ENCODE data around the gene NACC1. TPM values are rescaled to one million over a fixed set of nuclear protein-coding genes. Genes with fewer than 3 reads are reported as not detected.
"Not testable (repeated sequence)": the region's sequence is repeated elsewhere in the genome, so short reads cannot be mapped to it uniquely, and the experiment has no call there.

NACC1 gene
- total RNA-seq, 1 experiment from 2014 or later = 55.9 TPM

- DNase-seq (ENCODE audit: unreplicated experiment) = no peak
- no peaks in the 10 kb centered on the region for H3K27me3 Mint-ChIP-seq (ENCODE audit: insufficient read depth, unreplicated experiment)
- BruUV-seq (replicated peaks) = no TSS peak
- intact Hi-C loops (cut with micrococcal nuclease) = no loop called here
- H3K36me3 Mint-ChIP-seq (ENCODE audit: insufficient read depth, unreplicated experiment) = no peaks in the 10 kb centered on the region
- TF ChIP-seq, protein P1, sequence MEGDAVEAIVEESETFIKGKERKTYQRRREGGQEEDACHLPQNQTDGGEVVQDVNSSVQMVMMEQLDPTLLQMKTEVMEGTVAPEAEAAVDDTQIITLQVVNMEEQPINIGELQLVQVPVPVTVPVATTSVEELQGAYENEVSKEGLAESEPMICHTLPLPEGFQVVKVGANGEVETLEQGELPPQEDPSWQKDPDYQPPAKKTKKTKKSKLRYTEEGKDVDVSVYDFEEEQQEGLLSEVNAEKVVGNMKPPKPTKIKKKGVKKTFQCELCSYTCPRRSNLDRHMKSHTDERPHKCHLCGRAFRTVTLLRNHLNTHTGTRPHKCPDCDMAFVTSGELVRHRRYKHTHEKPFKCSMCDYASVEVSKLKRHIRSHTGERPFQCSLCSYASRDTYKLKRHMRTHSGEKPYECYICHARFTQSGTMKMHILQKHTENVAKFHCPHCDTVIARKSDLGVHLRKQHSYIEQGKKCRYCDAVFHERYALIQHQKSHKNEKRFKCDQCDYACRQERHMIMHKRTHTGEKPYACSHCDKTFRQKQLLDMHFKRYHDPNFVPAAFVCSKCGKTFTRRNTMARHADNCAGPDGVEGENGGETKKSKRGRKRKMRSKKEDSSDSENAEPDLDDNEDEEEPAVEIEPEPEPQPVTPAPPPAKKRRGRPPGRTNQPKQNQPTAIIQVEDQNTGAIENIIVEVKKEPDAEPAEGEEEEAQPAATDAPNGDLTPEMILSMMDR (IDR thresholded peaks at IDR 0.05; ENCODE audit: unreplicated experiment) = no peak
- ChIA-PET POLR2A (interaction anchor here (1.2 to 1.6 kb wide), 3 partner anchors 12 to 24 kb away, joined by 3 to 9 read pairs (median 3); no protein-coding TSS in a partner anchor), CTCF (interaction anchor here (0.6 to 1.2 kb wide), 5 partner anchors 37 to 211 kb away, joined by 3 to 4 read pairs (median 3); no protein-coding TSS in a partner anchor)
- H3K27ac Mint-ChIP-seq (ENCODE audit: low read depth, unreplicated experiment) = no peak overlapping the region
- peaks cover 8% of the 10 kb centered on the region for H3K4me1 Mint-ChIP-seq (ENCODE audit: insufficient read depth, unreplicated experiment)
- H3K4me3 Mint-ChIP-seq (ENCODE audit: unreplicated experiment) = no peak overlapping the region
- H3K9me3 Mint-ChIP-seq (ENCODE audit: unreplicated experiment) = no peaks in the 10 kb centered on the region
Observed at GRCh38 chr19:13176345-13176744, 58.3 kb downstream of the NACC1 start.

GRCh38 chr19:13177584-13177983 is 59.5 kb downstream of the NACC1 start:
- intact Hi-C loops (cut with micrococcal nuclease); H3K4me1 Mint-ChIP-seq (ENCODE audit: insufficient read depth, unreplicated experiment); H3K27ac Mint-ChIP-seq (ENCODE audit: low read depth, unreplicated experiment); H3K27me3 Mint-ChIP-seq (ENCODE audit: insufficient read depth, unreplicated experiment); H3K36me3 Mint-ChIP-seq (ENCODE audit: insufficient read depth, unreplicated experiment); BruUV-seq (replicated peaks); DNase-seq (ENCODE audit: unreplicated experiment); H3K9me3 Mint-ChIP-seq (ENCODE audit: unreplicated experiment); H3K4me3 Mint-ChIP-seq (ENCODE audit: unreplicated experiment); POLR2A ChIA-PET: not testable (repeated sequence)
- CTCF ChIA-PET = interaction anchor here (0.7 to 1.0 kb wide), 3 partner anchors 8 to 106 kb away, joined by 3 read pairs; no protein-coding TSS in a partner anchor

DNA sequence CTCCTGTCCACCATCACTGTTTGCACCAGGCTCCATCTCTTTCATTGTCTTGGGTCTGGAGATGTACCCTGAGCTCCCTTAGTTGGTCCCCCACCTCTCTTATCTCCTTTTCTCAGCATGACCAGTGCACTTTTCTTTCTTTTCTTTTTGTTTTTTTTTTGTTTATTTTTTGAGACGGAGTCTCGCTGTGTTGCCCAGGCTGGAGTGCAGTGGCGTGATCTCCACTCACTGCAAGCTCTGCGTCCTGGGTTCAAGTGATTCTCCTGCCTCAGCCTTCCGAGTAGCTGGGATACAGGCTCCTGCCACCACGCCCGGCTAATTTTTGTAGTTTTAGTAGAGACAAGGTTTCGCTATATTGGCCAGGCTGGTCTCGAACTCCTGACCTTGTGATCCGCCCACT is 60.2 kb downstream of the NACC1 start:
- H3K36me3 Mint-ChIP-seq (ENCODE audit: insufficient read depth, unreplicated experiment); H3K9me3 Mint-ChIP-seq (ENCODE audit: unreplicated experiment); H3K4me3 Mint-ChIP-seq (ENCODE audit: unreplicated experiment); intact Hi-C loops (cut with micrococcal nuclease); H3K4me1 Mint-ChIP-seq (ENCODE audit: insufficient read depth, unreplicated experiment); POLR2A ChIA-PET; DNase-seq (ENCODE audit: unreplicated experiment); H3K27ac Mint-ChIP-seq (ENCODE audit: low read depth, unreplicated experiment); BruUV-seq (replicated peaks); H3K27me3 Mint-ChIP-seq (ENCODE audit: insufficient read depth, unreplicated experiment): not testable (repeated sequence)
- CTCF ChIA-PET = interaction anchor here (0.6 to 0.7 kb wide), 2 partner anchors 45 to 105 kb away, joined by 3 read pairs; no protein-coding TSS in a partner anchor

DNA sequence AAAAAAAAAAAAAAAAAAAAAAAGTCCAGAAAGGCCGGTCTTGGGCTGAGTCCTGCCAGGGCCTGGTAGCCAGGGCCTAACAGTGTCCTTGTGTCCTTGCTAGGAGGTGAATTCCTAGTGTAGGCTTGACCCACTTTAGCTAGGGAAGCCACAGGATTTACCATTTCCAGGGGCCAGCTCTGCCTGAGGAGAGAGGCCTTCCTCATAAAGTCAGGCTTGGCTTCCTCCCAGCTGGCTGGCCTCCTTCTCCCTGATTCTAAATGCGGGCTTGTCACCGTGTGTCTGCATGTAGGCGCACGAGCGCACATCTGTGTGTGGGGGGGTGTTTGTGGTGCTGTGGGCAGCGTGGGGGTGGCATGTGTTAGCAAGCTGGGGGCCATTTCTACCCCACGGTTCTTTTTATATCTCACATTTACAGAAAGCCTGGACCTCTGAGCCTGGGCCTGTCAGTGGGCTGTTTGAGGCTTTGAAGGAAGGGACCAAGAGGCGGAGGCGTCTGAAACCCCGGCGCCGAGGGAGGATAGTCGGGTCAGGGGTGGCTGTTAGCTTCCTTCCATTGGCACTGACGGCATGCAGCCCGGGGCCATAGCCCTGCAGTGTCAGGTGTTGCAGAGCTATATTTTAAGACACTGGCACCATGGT is 63.8 kb downstream of the NACC1 start:
- Mint-ChIP-seq H3K27me3 (ENCODE audit: insufficient read depth, unreplicated experiment) (no peaks in the 10 kb centered on the region), H3K4me1 (ENCODE audit: insufficient read depth, unreplicated experiment) (no peaks in the 10 kb centered on the region), H3K4me3 (ENCODE audit: unreplicated experiment) (no peak overlapping the region), H3K9me3 (ENCODE audit: unreplicated experiment) (no peaks in the 10 kb centered on the region), H3K27ac (ENCODE audit: low read depth, unreplicated experiment) (no peak overlapping the region), H3K36me3 (ENCODE audit: insufficient read depth, unreplicated experiment) (no peaks in the 10 kb centered on the region)
- ChIA-PET POLR2A (interaction anchor here (0.7 to 1.1 kb wide), 3 partner anchors 29 to 91 kb away, joined by 3 read pairs; no protein-coding TSS in a partner anchor), CTCF (interaction anchor here (0.6 to 1.1 kb wide), 6 partner anchors 18 to 408 kb away, joined by 3 to 4 read pairs (median 3); no protein-coding TSS in a partner anchor)
- no peak for DNase-seq (ENCODE audit: unreplicated experiment)
- no TSS peak for BruUV-seq (replicated peaks)
- intact Hi-C loops (cut with micrococcal nuclease) = no loop called here
- TF ChIP-seq, protein P1 (IDR thresholded peaks at IDR 0.05; ENCODE audit: unreplicated experiment) = no peak

- H3K9me3 Mint-ChIP-seq (ENCODE audit: unreplicated experiment); H3K4me3 Mint-ChIP-seq (ENCODE audit: unreplicated experiment): not testable (repeated sequence)
Observed at GRCh38 chr19:13184926-13185325, 66.9 kb downstream of the NACC1 start.

DNA sequence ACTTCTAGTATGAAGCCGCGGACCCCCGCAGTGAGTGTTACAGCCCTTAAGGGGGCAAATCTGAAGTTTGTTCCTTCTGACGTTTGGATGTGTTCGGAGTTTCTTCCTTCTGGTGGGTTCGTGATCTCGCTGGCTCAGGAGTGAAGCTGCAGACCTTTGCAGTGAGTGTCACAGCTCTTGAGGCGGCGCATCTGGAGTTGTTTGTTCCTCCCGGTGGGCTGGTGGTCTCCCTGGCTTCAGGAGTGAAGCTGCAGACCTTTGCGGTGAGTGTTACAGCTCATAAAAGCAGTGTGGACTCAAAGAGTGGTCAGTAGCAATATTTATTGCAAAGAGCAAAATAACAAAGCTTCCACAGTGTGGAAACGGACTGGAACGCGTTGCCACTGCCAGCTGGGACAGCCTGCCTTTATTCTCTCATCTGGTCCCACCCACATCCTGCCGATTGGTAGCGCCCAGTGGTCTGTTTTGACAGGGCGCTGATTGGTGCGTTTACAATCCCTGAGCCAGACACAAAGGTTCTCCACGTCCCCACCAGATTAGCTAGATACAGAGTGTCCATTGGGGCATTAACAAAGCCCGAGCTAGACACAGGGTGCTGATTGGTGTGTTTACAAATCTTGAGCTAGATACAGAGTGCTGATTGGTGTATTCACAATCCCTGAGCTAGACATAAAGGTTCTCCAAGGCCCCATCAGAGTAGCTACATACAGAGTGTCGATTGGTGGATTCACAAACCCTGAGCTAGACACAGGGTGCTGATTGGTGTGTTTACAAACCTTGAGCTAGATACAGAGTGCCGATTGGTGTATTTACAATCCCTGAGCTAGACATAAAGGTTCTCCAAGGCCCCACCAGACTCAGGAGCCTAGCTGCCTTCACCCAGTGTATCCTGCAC is 67.9 kb downstream of the NACC1 start:
- intact Hi-C loops (cut with micrococcal nuclease); H3K4me3 Mint-ChIP-seq (ENCODE audit: unreplicated experiment); BruUV-seq (replicated peaks); H3K27me3 Mint-ChIP-seq (ENCODE audit: insufficient read depth, unreplicated experiment); H3K27ac Mint-ChIP-seq (ENCODE audit: low read depth, unreplicated experiment); H3K9me3 Mint-ChIP-seq (ENCODE audit: unreplicated experiment); H3K36me3 Mint-ChIP-seq (ENCODE audit: insufficient read depth, unreplicated experiment); DNase-seq (ENCODE audit: unreplicated experiment); POLR2A ChIA-PET; H3K4me1 Mint-ChIP-seq (ENCODE audit: insufficient read depth, unreplicated experiment): not testable (repeated sequence)
- CTCF ChIA-PET = interaction anchor here (0.6 to 1.1 kb wide), 4 partner anchors 8 to 337 kb away, joined by 3 read pairs; no protein-coding TSS in a partner anchor

More at GRCh38 chr19:13184926-13185325, 66.9 kb downstream of the NACC1 start:
- intact Hi-C loops (cut with micrococcal nuclease); H3K36me3 Mint-ChIP-seq (ENCODE audit: insufficient read depth, unreplicated experiment); DNase-seq (ENCODE audit: unreplicated experiment); H3K27me3 Mint-ChIP-seq (ENCODE audit: insufficient read depth, unreplicated experiment); H3K4me1 Mint-ChIP-seq (ENCODE audit: insufficient read depth, unreplicated experiment); CTCF ChIA-PET; BruUV-seq (replicated peaks); H3K27ac Mint-ChIP-seq (ENCODE audit: low read depth, unreplicated experiment): not testable (repeated sequence)
- POLR2A ChIA-PET = interaction anchor here (0.7 kb wide), 1 partner anchor 220 kb away, joined by 3 read pairs; no protein-coding TSS in a partner anchor

- H3K4me1 Mint-ChIP-seq (ENCODE audit: insufficient read depth, unreplicated experiment); H3K9me3 Mint-ChIP-seq (ENCODE audit: unreplicated experiment); DNase-seq (ENCODE audit: unreplicated experiment); intact Hi-C loops (cut with micrococcal nuclease); POLR2A ChIA-PET; H3K27me3 Mint-ChIP-seq (ENCODE audit: insufficient read depth, unreplicated experiment); H3K27ac Mint-ChIP-seq (ENCODE audit: low read depth, unreplicated experiment); H3K4me3 Mint-ChIP-seq (ENCODE audit: unreplicated experiment); H3K36me3 Mint-ChIP-seq (ENCODE audit: insufficient read depth, unreplicated experiment); BruUV-seq (replicated peaks): not testable (repeated sequence)
- CTCF ChIA-PET = interaction anchor here (1.1 kb wide), 2 partner anchors 8 to 336 kb away, joined by 3 read pairs; no protein-coding TSS in a partner anchor
Observed at GRCh38 chr19:13186688-13187087, 68.6 kb downstream of the NACC1 start.
